ENCODE measurements around the gene MACROD2. TPM values are rescaled to one million over a fixed set of nuclear protein-coding genes. Genes with fewer than 3 reads are reported as not detected.

MACROD2 gene
- total RNA-seq, 1 experiment from 2014 or later, result 3.7 TPM

DNA sequence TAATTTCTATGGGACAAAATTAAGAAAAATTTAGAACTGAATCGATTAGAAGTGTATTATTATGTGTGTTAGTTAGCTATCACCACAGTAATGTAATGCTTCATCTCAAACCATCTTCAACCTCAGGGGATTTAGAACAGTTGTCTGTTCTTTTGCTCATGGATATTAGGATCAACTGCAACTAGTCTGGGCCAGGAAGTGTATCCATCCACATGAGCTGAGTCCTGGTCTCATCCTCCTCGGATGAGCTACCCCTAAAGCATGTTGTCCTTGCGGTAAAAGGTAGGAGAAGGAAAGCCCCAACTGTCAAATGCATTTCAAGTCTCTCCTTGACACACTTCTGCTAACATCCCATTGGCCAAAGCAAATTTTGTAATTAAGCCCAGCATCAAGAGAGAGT is 2040.3 kb downstream of the MACROD2 start:
- no peak for TF ChIP-seq ZNF274 (IDR thresholded peaks at IDR 0.05; ENCODE audit: low read depth, low read length)
- TF ChIP-seq ZFX (IDR thresholded peaks at IDR 0.05), result no peak
- TF ChIP-seq EZH2 (IDR thresholded peaks at IDR 0.05), result no peak
- TF ChIP-seq ATF3 (IDR thresholded peaks at IDR 0.05), result no peak
- TF ChIP-seq, protein P1, sequence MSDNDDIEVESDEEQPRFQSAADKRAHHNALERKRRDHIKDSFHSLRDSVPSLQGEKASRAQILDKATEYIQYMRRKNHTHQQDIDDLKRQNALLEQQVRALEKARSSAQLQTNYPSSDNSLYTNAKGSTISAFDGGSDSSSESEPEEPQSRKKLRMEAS (IDR thresholded peaks at IDR 0.05), result no peak
- TF ChIP-seq SRF (IDR thresholded peaks at IDR 0.05; ENCODE audit: low read depth), result no peak
- TF ChIP-seq ZBTB33 (IDR thresholded peaks at IDR 0.05; ENCODE audit: extremely low read depth, insufficient replicate concordance, low read length), result no peak
- TF ChIP-seq SIN3A (IDR thresholded peaks at IDR 0.05; ENCODE audit: low read depth), result no peak
- TF ChIP-seq JUND (IDR thresholded peaks at IDR 0.05), result no peak
- TF ChIP-seq RAD21 (IDR thresholded peaks at IDR 0.05; ENCODE audit: low read depth), result no peak
- TF ChIP-seq CEBPB (IDR thresholded peaks at IDR 0.05; ENCODE audit: low read depth), result no peak
- no peaks in the 10 kb centered on the region for H3K9me2 ChIP-seq (ENCODE audit: insufficient read depth)
- intact Hi-C loops (cut with micrococcal nuclease), result no loop called here
- H3K79me2 ChIP-seq (ENCODE audit: insufficient read depth, low read length), result no peaks in the 10 kb centered on the region
- no peaks in the 10 kb centered on the region for H4K20me1 ChIP-seq (ENCODE audit: insufficient read depth)
- ChIA-PET POLR2A (no interaction called here), CTCF (no interaction called here), RAD21 (ENCODE audit: low non-redundant PET in 1 of 2, low total read pairs in 2 of 2, uncharacterized antibody in 2 of 2, unreplicated experiment in 2 of 2) (no interaction called here)
- DNase-seq (ENCODE audit: low read depth, low spot score), result no peak
- no TSS peak for BruUV-seq (replicated peaks)
- no peak overlapping the region for H2AFZ ChIP-seq (ENCODE audit: low read depth, low read length, poor library complexity, severe bottlenecking)
- no peak overlapping the region for H3K4me3 ChIP-seq (replicated peaks in 1 of 2; ENCODE audit: low read depth in 1 of 2, low read length in 2 of 2)
- no peak for ATAC-seq
- H3K27ac ChIP-seq (ENCODE audit: low read depth, low read length), result no peak overlapping the region
- H3K9ac ChIP-seq (ENCODE audit: low read length), result no peak overlapping the region
- no peaks in the 10 kb centered on the region for H3K4me1 ChIP-seq (ENCODE audit: control insufficient read depth in 1 of 2, insufficient read depth in 2 of 2, low read length in 2 of 2)
- H3K9me3 ChIP-seq (ENCODE audit: control insufficient read depth in 1 of 2, insufficient read depth in 1 of 2, low read depth in 1 of 2, low read length in 2 of 2), result peaks cover 0 to 9% of the 10 kb centered on the region in 2 experiments; a peak in 1 of 4 replicates
- H3K4me2 ChIP-seq (ENCODE audit: low read length), result no peak overlapping the region
- H3K27me3 ChIP-seq (ENCODE audit: insufficient read depth, low read length), result no peaks in the 10 kb centered on the region
- no peaks in the 10 kb centered on the region for H3K36me3 ChIP-seq (ENCODE audit: control insufficient read depth in 1 of 2, insufficient read depth in 2 of 2, low read length in 2 of 2)

All from HCT116 (cell line).